IPS-18c (cell line): ENCODE results near the gene GRAMD2B.
"Not testable (repeated sequence)": the region's sequence is repeated elsewhere in the genome, so short reads cannot be mapped to it uniquely, and the experiment has no call there.

Experiments
- H3K4me3 ChIP-seq: 2 replicates; pipeline ENCODE4 v1.7.0; 2013; ENCODE audit warnings: low read depth, mild to moderate bottlenecking, low read length, moderate library complexity; ENCODE audit not compliant: insufficient read depth
- H3K9me3 ChIP-seq: one replicate; pipeline ENCODE4 v1.6.1; 2013; ENCODE audit warnings: mild to moderate bottlenecking, low read length, moderate library complexity; ENCODE audit not compliant: control insufficient read depth, insufficient read depth

GRAMD2B gene

GRCh38 chr5:126461838-126462237 is 38.6 kb downstream of the GRAMD2B start:
- no peaks in the 10 kb centered on the region for H3K9me3 ChIP-seq
- no peak overlapping the region for H3K4me3 ChIP-seq

GRCh38 chr5:126462239-126463014 is 39.2 kb downstream of the GRAMD2B start:
- H3K4me3 ChIP-seq = no peak overlapping the region
- no peaks in the 10 kb centered on the region for H3K9me3 ChIP-seq

- Histone ChIP-seq H3K9me3 (no peaks in the 10 kb centered on the region), H3K4me3 (no peak overlapping the region)
Observed at GRCh38 chr5:126464016-126464415, 40.8 kb downstream of the GRAMD2B start.

- Histone ChIP-seq H3K9me3 (no peaks in the 10 kb centered on the region), H3K4me3 (no peak overlapping the region)
Observed at GRCh38 chr5:126464959-126465358, 41.8 kb downstream of the GRAMD2B start.

GRCh38 chr5:126468091-126468490 is 44.9 kb downstream of the GRAMD2B start:
- no peaks in the 10 kb centered on the region for H3K9me3 ChIP-seq
- H3K4me3 ChIP-seq = no peak overlapping the region

- Histone ChIP-seq H3K4me3 (no peak overlapping the region), H3K9me3 (no peaks in the 10 kb centered on the region)
Observed at GRCh38 chr5:126469536-126470316, 46.5 kb downstream of the GRAMD2B start.

- not testable (repeated sequence) for H3K4me3 ChIP-seq, H3K9me3 ChIP-seq
Observed at GRCh38 chr5:126470529-126470928, 47.3 kb downstream of the GRAMD2B start.

GRCh38 chr5:126471247-126471646 is 48.0 kb downstream of the GRAMD2B start:
- no peak overlapping the region for H3K4me3 ChIP-seq

GRCh38 chr5:126471875-126472537 is 48.8 kb downstream of the GRAMD2B start:
- H3K9me3 ChIP-seq = no peaks in the 10 kb centered on the region
- no peak overlapping the region for H3K4me3 ChIP-seq

More at GRCh38 chr5:126471247-126471646, 48.0 kb downstream of the GRAMD2B start:
- H3K9me3 ChIP-seq = no peaks in the 10 kb centered on the region

- no peaks in the 10 kb centered on the region for H3K9me3 ChIP-seq
- no peak overlapping the region for H3K4me3 ChIP-seq
Observed at GRCh38 chr5:126472538-126472889, 49.3 kb downstream of the GRAMD2B start.

GRCh38 chr5:126477294-126478117 is 54.3 kb downstream of the GRAMD2B start:
- Histone ChIP-seq H3K9me3 (no peaks in the 10 kb centered on the region), H3K4me3 (no peak overlapping the region)

- Histone ChIP-seq H3K4me3 (no peak overlapping the region), H3K9me3 (no peaks in the 10 kb centered on the region)
Observed at GRCh38 chr5:126479810-126480209, 56.6 kb downstream of the GRAMD2B start.

- H3K4me3 ChIP-seq = no peak overlapping the region
- no peaks in the 10 kb centered on the region for H3K9me3 ChIP-seq
Observed at GRCh38 chr5:126480824-126481223, 57.6 kb downstream of the GRAMD2B start.

- H3K4me3 ChIP-seq = no peak overlapping the region
Observed at GRCh38 chr5:126481243-126481642, 58.0 kb downstream of the GRAMD2B start.

GRCh38 chr5:126482591-126482990 is 59.4 kb downstream of the GRAMD2B start:
- Histone ChIP-seq H3K9me3 (no peaks in the 10 kb centered on the region), H3K4me3 (no peak overlapping the region)

More at GRCh38 chr5:126481243-126481642, 58.0 kb downstream of the GRAMD2B start:
- H3K9me3 ChIP-seq = no peaks in the 10 kb centered on the region

- Histone ChIP-seq H3K9me3 (no peaks in the 10 kb centered on the region), H3K4me3 (no peak overlapping the region)
Observed at GRCh38 chr5:126483156-126483555, 59.9 kb downstream of the GRAMD2B start.

GRCh38 chr5:126484253-126484652 is 61.0 kb downstream of the GRAMD2B start:
- no peaks in the 10 kb centered on the region for H3K9me3 ChIP-seq
- no peak overlapping the region for H3K4me3 ChIP-seq
